HG02642 (cell line): ENCODE data around the gene CCDC57.

Experiments used
- ATAC-seq: cut with Tn5 transposase; IDR thresholded peaks from one replicate; pipeline ENCODE4 v1.9.1; 2021; ENCODE audit warnings: mild to moderate bottlenecking; ENCODE audit not compliant: unreplicated experiment, poor library complexity

CCDC57 gene

GRCh38 chr17:82087961-82088837 is 124.4 kb downstream of the CCDC57 start:
- ATAC-seq, result no peak

GRCh38 chr17:82086941-82087906 is 125.4 kb downstream of the CCDC57 start:
- no peak for ATAC-seq

- ATAC-seq, result no peak
Measured at GRCh38 chr17:82085931-82086764, 126.5 kb downstream of the CCDC57 start.

GRCh38 chr17:82085031-82085861 is 127.4 kb downstream of the CCDC57 start:
- ATAC-seq, result no peak

GRCh38 chr17:82084373-82085030 is 128.1 kb downstream of the CCDC57 start:
- no peak for ATAC-seq

GRCh38 chr17:82083533-82084359 is 128.9 kb downstream of the CCDC57 start:
- ATAC-seq, result no peak

- no peak for ATAC-seq
Measured at GRCh38 chr17:82083009-82083408, 129.6 kb downstream of the CCDC57 start.

- no peak for ATAC-seq
Measured at GRCh38 chr17:82082456-82082855, 130.2 kb downstream of the CCDC57 start.

- no peak for ATAC-seq
Measured at GRCh38 chr17:82081966-82082365, 130.7 kb downstream of the CCDC57 start.

- no peak for ATAC-seq
Measured at GRCh38 chr17:82081546-82081945, 131.1 kb downstream of the CCDC57 start.

- ATAC-seq, result no peak
Measured at GRCh38 chr17:82080789-82081464, 131.7 kb downstream of the CCDC57 start.

- ATAC-seq, result no peak
Measured at GRCh38 chr17:82080048-82080788, 132.4 kb downstream of the CCDC57 start.

GRCh38 chr17:82079001-82079677 is 133.5 kb downstream of the CCDC57 start:
- ATAC-seq, result no peak

- no peak for ATAC-seq
Measured at GRCh38 chr17:82078433-82078832, 134.2 kb downstream of the CCDC57 start.

GRCh38 chr17:82077617-82078358 is 134.9 kb downstream of the CCDC57 start:
- no peak for ATAC-seq
